ENCODE measurements around the gene FCHO1. TPM values are rescaled to one million over a fixed set of nuclear protein-coding genes. Genes with fewer than 3 reads are reported as not detected.
"Not testable (repeated sequence)": the region's sequence is repeated elsewhere in the genome, so short reads cannot be mapped to it uniquely, and the experiment has no call there.

The FCHO1 gene
- total RNA-seq, 1 donor from 2014 or later = 0.98 TPM

- Mint-ChIP-seq H3K27me3 (peaks cover 31% of the 10 kb centered on the region), H3K27ac (no peak overlapping the region), H3K4me1 (ENCODE audit: low read depth) (peaks cover 3% of the 10 kb centered on the region), H3K4me3 (ENCODE audit: low read depth) (no peak overlapping the region), H3K36me3 (ENCODE audit: insufficient read depth) (no peaks in the 10 kb centered on the region), H3K9me3 (ENCODE audit: low read depth) (no peaks in the 10 kb centered on the region)
- DNase-seq (ENCODE audit: low spot score, unreplicated experiment) = no peak
- TF ChIP-seq, protein P1, sequence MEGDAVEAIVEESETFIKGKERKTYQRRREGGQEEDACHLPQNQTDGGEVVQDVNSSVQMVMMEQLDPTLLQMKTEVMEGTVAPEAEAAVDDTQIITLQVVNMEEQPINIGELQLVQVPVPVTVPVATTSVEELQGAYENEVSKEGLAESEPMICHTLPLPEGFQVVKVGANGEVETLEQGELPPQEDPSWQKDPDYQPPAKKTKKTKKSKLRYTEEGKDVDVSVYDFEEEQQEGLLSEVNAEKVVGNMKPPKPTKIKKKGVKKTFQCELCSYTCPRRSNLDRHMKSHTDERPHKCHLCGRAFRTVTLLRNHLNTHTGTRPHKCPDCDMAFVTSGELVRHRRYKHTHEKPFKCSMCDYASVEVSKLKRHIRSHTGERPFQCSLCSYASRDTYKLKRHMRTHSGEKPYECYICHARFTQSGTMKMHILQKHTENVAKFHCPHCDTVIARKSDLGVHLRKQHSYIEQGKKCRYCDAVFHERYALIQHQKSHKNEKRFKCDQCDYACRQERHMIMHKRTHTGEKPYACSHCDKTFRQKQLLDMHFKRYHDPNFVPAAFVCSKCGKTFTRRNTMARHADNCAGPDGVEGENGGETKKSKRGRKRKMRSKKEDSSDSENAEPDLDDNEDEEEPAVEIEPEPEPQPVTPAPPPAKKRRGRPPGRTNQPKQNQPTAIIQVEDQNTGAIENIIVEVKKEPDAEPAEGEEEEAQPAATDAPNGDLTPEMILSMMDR (IDR thresholded peaks at IDR 0.05; ENCODE audit: unreplicated experiment) = no peak
Measured at GRCh38 chr19:17775991-17776803, 24.9 kb downstream of the FCHO1 start.

GRCh38 chr19:17777840-17778239 is 26.6 kb downstream of the FCHO1 start:
- H3K36me3 Mint-ChIP-seq (ENCODE audit: insufficient read depth); DNase-seq (ENCODE audit: low spot score, unreplicated experiment); H3K9me3 Mint-ChIP-seq (ENCODE audit: low read depth); H3K4me1 Mint-ChIP-seq (ENCODE audit: low read depth); H3K27ac Mint-ChIP-seq; H3K4me3 Mint-ChIP-seq (ENCODE audit: low read depth): not testable (repeated sequence)
- H3K27me3 Mint-ChIP-seq = peaks cover 34% of the 10 kb centered on the region

DNA sequence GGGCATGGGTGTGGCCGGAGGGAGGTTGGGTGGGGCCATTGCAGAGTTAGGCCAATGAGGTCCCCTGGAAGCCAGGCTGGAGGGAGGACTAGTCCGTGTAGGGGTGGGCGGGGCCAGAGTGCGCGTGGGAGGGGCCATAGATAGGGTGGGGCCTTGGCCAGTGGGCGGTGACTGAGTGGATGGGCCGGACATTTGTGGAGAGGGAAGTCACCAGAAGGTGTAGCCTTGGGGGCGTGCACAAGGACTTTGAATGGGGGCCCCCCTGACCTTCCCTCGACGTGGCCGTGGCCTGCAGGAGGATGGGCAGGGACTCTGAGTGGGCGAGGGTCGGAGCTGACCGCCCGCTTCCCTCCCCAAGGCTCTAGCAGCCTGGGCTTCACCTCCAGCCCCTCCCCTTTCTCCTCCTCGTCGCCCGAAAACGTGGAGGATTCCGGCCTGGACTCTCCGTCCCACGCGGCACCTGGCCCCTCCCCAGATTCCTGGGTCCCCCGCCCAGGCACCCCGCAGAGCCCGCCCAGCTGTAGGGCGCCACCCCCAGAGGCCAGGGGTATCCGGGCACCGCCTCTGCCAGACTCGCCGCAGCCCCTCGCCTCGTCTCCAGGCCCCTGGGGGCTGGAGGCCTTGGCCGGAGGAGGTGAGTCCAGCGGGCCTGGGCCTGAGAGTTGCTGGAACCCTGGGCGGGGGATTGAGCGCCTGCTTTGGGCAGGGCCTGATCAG is 27.1 kb downstream of the FCHO1 start:
- no peak for DNase-seq (ENCODE audit: low spot score, unreplicated experiment)
- Mint-ChIP-seq H3K4me1 (ENCODE audit: low read depth) (peaks cover 3% of the 10 kb centered on the region), H3K27me3 (peaks cover 34% of the 10 kb centered on the region), H3K27ac (no peak overlapping the region), H3K9me3 (ENCODE audit: low read depth) (no peaks in the 10 kb centered on the region), H3K4me3 (ENCODE audit: low read depth) (peak overlapping the region; percentile 26), H3K36me3 (ENCODE audit: insufficient read depth) (no peaks in the 10 kb centered on the region)
- TF ChIP-seq, protein P1 (IDR thresholded peaks at IDR 0.05; ENCODE audit: unreplicated experiment) = no peak

GRCh38 chr19:17778968-17779929 is 28.0 kb downstream of the FCHO1 start:
- no peak for DNase-seq (ENCODE audit: low spot score, unreplicated experiment)
- Mint-ChIP-seq H3K27me3 (peaks cover 34% of the 10 kb centered on the region), H3K9me3 (ENCODE audit: low read depth) (no peaks in the 10 kb centered on the region), H3K4me3 (ENCODE audit: low read depth) (peak overlapping the region; percentile 26), H3K27ac (no peak overlapping the region), H3K36me3 (ENCODE audit: insufficient read depth) (no peaks in the 10 kb centered on the region), H3K4me1 (ENCODE audit: low read depth) (peaks cover 3% of the 10 kb centered on the region)
- TF ChIP-seq, protein P1 (IDR thresholded peaks at IDR 0.05; ENCODE audit: unreplicated experiment) = no peak

- Mint-ChIP-seq H3K4me1 (ENCODE audit: low read depth) (peaks cover 3% of the 10 kb centered on the region), H3K4me3 (ENCODE audit: low read depth) (no peak overlapping the region), H3K27ac (no peak overlapping the region), H3K27me3 (peaks cover 30% of the 10 kb centered on the region), H3K36me3 (ENCODE audit: insufficient read depth) (no peaks in the 10 kb centered on the region), H3K9me3 (ENCODE audit: low read depth) (no peaks in the 10 kb centered on the region)
- DNase-seq (ENCODE audit: low spot score, unreplicated experiment) = no peak
- TF ChIP-seq, protein P1 (IDR thresholded peaks at IDR 0.05; ENCODE audit: unreplicated experiment) = no peak
Measured at GRCh38 chr19:17780781-17781180, 29.5 kb downstream of the FCHO1 start.

DNA sequence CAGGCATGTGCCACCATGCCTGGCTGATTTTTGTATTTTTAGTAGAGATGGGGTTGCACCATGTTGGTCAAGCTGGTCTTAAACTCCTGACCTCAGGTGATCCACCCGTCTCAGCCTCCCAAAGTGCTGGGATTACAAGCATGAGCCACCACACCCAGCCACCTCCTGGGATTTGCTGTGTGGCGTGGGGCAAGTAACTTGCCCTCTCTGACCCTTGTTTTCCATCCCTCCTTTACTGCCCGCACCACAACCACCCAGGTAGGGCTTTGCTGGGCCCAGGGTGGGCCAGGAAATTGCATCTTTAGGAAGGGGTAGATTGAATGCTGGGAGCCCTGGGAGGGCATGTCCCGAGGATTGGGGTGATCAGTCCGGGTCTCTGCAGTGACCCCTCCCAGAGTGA is 32.4 kb downstream of the FCHO1 start:
- H3K9me3 Mint-ChIP-seq (ENCODE audit: low read depth); H3K27ac Mint-ChIP-seq; H3K36me3 Mint-ChIP-seq (ENCODE audit: insufficient read depth): not testable (repeated sequence)

More for the DNA sequence above, 32.4 kb downstream of the FCHO1 start:
- H3K27me3 Mint-ChIP-seq = peaks cover 14% of the 10 kb centered on the region
- not testable (repeated sequence) for H3K4me1 Mint-ChIP-seq (ENCODE audit: low read depth); DNase-seq (ENCODE audit: low spot score, unreplicated experiment); H3K4me3 Mint-ChIP-seq (ENCODE audit: low read depth)
